GM18526 (cell line): ENCODE results near the gene SPAG9.

Source experiments
- POLR2A ChIP-seq: IDR thresholded peaks from 3 replicates; pipeline ENCODE4 v1.6.1; 2011; ENCODE audit not compliant: insufficient read length; ENCODE audit errors: extremely low read depth

The SPAG9 gene

GRCh38 chr17:50961282-50962220 lies 159.1 kb downstream of the SPAG9 start:
- no peak for TF ChIP-seq POLR2A

DNA sequence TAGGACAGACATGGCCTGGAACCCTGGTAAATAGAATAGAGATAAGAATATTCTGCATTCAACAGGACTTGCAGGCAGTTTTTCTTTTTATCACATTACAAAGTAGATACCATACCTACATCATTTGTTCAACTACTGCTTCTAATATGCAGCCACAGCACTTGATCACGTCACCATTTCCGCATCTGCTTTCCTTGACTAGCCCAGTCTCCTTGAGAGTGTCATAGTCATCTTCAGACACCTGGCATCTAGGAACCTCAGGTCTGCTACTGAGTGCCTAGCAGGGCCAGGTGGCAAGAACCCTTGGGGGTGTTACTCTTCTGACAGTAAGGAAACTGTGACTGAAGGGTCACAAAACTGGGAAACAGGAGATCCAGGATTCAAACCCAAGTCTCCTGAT lies 161.3 kb downstream of the SPAG9 start:
- TF ChIP-seq POLR2A, result no peak

GRCh38 chr17:50957600-50958575 lies 162.8 kb downstream of the SPAG9 start:
- no peak for TF ChIP-seq POLR2A

DNA sequence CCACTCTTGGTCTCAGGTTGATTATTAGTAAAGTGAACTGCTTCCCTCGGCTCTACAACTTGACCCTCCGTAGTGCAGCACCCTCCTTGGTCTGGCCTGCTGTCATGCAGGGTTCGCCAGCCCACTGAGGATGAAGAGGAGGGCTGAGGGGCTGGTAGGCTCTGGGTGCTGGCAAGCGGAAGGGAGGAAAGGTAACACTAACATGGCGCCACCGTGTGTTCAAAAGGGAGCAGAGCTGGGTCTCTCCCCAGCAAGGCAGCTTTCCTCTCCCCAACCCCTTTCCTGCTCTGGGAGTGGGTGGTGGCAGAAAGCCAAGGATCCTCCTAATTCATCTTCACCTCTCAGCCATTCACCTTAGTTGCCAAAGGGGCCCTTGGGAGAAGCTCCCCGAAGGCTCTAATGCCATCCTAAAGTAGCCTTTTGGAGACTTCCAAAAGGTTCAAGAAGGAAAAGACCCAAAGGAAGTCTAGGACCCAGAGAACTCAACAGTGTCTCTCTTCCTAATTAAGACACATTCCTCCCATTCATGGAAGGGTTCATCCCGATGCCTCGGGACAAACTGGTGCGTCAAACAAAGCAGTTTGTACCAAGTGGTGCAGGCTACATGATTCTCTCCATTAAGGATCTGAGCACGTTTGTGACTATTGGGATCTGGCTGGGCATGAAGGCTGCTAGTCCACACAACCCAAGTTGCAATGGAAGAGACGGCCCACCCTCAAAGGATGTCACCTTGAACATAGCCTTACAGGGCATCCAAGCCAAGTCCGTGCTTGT lies 163.7 kb downstream of the SPAG9 start:
- TF ChIP-seq POLR2A, result no peak

DNA sequence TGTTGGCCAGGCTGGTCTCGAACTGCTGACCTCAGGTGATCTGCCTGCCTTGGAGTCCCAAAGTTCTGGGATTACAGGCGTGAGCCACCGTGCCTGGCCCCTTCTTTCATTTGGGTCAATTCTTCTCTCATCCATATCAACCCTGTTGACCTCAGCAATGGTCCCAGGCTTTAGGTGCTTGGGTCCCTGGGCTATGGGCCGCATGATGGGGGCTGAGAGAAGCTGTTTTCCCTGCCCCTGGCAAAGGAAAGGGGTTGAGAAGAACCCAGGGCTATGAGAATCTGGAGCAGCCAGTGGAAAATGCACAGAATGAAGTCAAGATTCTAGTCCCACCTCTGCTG lies 164.3 kb downstream of the SPAG9 start:
- TF ChIP-seq POLR2A, result no peak

DNA sequence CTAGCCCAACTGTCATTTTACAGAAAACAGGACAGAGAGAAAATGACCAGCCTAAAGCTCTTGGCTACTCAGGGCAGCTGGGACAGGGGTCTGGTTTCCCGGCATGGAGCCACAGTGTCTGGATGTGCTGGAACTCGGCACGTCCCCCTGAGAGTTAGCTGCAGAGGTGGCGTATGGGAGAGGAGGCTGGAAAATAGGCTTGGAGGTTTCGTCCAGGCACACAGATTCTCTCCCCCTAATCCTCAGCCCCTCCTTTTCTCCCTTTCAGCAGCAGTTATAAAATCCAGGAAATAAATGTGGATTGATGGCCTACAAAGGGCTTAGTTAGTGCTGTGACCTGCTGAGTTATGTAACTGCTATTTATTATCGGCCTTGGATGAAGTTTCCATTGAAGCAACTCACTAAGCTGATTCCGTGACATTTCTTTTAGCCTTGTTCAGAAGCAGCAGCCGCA lies 165.0 kb downstream of the SPAG9 start:
- no peak for TF ChIP-seq POLR2A

DNA sequence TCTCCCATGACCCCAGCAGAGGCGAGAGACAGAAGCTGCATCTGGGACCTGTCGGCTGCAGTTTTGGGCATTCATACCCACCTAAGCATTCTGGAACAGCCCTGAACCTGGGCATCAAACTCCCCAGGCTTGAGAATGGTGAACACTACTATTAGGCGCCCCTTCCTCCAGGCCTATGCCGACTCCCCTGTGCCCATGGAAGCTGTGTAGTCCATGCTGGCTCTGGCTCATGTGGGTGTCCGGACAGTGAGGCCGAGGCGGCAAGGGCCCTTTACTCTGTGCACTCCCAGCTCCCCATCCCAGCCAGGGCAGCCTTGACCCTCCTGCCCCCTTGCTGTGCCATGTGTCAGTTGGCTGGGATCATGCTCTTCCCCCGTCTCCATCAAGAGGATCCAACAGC lies 165.5 kb downstream of the SPAG9 start:
- TF ChIP-seq POLR2A, result no peak

- TF ChIP-seq POLR2A, result no peak
These were observed 166.0 kb downstream of the SPAG9 start for GRCh38 chr17:50954641-50955121.

- no peak for TF ChIP-seq POLR2A
These were observed 166.7 kb downstream of the SPAG9 start for GRCh38 chr17:50953831-50954601.

DNA sequence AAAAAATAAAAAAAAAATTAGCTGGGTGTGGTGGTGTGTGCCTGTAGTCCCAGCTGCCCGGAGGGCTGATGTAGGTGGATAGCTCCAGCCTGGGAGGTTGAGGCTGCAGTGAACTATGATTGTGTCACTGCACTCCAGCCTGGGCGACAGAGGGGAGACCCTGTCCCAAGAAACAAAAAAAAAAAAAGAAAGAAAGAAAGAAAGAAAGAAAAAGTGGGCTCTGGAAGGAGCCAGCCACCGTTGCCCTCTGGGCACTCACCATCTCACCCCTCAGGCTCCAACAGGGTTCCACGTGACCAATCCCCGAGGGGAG lies 167.2 kb downstream of the SPAG9 start:
- no peak for TF ChIP-seq POLR2A

DNA sequence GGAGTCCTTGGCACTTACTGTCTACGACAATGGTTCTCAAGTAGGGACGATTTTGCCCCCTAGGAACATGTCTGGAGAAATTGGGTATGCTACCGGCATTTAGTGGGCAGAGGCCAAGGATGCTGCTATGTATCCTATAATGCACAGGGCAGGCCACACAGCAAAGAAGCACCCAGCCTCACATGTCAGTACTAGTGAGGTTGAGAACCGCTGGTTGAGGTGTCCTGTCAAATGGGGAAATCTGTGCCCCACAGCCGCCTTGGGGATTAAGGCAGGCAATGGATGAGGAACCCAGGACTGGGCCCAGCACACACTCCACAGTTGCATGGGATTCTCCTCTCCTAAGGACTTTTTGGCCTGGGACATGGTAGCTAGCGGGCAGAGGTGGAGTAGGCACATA lies 167.8 kb downstream of the SPAG9 start:
- no peak for TF ChIP-seq POLR2A

- TF ChIP-seq POLR2A, result no peak
These were observed 168.7 kb downstream of the SPAG9 start for GRCh38 chr17:50952013-50952412.

- TF ChIP-seq POLR2A, result no peak
These were observed 170.4 kb downstream of the SPAG9 start for GRCh38 chr17:50949989-50950877.

DNA sequence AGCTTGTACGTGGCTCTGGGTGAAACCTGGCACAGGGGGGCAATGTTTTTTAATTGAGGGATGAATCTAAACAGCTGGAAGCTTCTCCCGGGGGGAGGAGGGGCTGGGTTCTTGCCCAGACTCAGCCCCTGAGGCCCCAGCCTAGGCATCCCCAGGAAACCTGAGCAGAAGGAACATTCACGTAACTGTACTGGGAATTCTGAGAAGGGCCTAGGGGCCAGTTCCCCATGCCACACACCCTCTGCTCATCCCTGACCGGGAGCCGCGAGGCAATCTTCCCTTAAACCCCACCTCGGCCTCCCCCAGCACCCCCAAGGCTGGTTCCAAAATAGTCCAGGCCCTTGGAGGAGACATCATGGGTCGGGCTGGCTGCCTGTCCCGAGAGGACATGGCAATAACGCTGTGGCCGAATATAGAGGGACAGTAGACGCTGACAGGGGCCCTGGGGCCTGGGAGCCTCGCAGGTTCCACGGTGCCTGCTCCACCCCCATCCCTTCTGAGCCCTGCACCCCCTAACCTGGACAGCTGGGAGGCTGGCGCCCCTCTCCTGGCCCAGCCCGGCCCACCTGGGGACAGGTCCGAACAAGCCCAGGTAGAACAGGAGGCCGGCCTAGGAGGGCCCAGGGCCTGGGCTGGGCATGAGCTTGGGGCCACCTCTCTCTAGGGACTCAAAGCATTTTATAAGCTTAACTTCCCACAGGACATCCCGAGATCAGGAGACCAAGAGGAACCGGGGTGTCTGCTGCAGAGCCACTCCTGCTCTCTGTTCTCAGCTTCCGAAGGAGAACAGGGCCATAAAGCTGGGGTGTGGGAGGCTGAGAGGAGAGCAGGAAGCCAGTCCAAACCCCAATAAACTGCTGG lies 171.3 kb downstream of the SPAG9 start:
- TF ChIP-seq POLR2A, result no peak
